GM12872 (cell line): ENCODE measurements around the gene POLR2E.

ENCODE experiments used
- TF ChIP-seq, protein P1 (sequence below): IDR thresholded peaks from 3 replicates; pipeline ENCODE4 v1.5.1; 2011; ENCODE audit warnings: low read depth, mild to moderate bottlenecking, low read length, moderate library complexity; ENCODE audit not compliant: insufficient read depth

Gene POLR2E

GRCh38 chr19:1042689-1043511 lies 52.3 kb downstream of the POLR2E start:
- TF ChIP-seq, protein P1, sequence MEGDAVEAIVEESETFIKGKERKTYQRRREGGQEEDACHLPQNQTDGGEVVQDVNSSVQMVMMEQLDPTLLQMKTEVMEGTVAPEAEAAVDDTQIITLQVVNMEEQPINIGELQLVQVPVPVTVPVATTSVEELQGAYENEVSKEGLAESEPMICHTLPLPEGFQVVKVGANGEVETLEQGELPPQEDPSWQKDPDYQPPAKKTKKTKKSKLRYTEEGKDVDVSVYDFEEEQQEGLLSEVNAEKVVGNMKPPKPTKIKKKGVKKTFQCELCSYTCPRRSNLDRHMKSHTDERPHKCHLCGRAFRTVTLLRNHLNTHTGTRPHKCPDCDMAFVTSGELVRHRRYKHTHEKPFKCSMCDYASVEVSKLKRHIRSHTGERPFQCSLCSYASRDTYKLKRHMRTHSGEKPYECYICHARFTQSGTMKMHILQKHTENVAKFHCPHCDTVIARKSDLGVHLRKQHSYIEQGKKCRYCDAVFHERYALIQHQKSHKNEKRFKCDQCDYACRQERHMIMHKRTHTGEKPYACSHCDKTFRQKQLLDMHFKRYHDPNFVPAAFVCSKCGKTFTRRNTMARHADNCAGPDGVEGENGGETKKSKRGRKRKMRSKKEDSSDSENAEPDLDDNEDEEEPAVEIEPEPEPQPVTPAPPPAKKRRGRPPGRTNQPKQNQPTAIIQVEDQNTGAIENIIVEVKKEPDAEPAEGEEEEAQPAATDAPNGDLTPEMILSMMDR: no peak

GRCh38 chr19:1041835-1042685 lies 53.1 kb downstream of the POLR2E start:
- TF ChIP-seq, protein P1: no peak

- TF ChIP-seq, protein P1: no peak
These were observed 53.8 kb downstream of the POLR2E start for GRCh38 chr19:1041272-1041834.

DNA sequence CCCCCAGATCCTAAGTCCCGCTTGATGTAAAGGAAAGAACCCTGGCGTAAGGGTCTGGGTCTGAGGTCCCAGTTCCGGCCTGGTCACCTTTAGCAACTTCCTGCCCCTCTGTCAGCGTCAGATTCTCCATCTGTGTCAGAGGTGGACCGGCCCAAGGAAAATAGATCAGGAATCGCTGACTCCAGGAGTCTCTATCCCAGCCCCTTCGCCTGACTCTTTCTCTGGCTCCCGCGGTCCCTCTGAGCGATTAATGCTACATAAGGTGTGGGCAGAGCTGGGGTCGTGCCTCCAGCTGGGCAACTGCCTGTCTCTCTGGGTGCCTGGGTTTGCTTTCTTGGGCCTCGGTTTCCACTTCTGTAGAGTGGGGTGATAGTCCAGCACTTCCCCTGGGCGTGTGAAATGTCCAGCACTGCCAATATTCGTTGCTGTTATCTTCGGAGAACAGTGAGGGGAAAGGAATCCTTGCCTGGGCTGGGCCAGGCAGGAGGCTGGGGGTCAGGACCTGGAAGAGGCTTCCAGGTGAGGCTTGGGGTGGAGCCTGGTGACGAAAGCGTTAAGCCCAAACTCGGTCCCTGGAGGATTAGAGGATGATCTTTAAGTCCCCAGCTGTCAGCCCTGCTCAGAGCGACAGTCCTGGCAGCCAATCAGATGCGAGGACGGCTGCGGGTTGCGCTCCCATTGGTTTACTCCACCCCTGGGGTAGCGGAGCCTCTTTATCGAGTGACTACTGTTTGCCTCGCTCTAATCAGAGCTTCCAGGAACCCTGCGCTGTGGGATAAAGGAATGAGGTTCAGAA lies 54.5 kb downstream of the POLR2E start:
- TF ChIP-seq, protein P1: no peak

DNA sequence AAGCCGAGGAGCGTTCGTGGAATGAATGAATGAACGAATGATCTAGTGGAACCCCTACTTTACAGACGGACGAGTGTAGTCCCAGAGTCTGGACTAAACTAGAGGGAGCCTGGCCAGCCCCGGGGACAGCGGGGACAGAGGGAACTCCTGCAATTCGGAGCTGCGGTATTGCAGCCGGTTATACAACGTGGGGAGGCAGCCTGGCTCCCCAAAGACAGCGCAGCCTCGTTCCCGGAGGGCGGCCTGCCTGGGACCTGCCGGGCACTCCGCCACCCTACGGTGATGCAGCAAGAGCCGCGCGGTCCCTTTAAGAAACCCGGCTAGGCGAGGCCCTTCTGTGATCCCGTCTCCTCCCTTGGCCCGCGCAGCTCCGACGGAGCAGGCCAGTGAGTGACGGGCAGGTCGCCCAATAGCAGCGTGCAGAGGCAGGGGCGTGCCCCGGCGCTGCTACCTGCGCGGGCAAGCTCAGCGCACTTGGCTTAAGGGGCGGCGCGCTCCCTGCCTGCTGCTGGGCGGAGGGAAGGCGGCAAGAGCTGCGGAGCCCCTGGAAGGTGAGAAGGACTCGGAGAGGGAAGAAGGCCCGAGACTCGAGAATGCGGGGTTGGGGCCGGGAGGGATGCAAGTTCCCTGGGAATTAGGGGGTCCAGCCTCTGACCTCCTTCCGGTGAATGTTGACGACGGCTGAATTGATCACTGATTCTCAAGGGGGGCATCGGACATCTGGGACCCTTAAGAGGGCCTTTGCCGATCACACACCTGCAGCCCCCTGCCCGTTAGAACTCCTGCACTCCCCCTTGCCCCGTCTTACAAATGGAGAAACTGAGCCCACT lies 55.3 kb downstream of the POLR2E start, which contains the start of gene ABCA7:
Gene ABCA7, plus strand, starts transcription at position 462 of the 830 bp plus-strand sequence. CDS start 1,255 bp downstream, outside the sequence.
- TF ChIP-seq, protein P1: no peak

DNA sequence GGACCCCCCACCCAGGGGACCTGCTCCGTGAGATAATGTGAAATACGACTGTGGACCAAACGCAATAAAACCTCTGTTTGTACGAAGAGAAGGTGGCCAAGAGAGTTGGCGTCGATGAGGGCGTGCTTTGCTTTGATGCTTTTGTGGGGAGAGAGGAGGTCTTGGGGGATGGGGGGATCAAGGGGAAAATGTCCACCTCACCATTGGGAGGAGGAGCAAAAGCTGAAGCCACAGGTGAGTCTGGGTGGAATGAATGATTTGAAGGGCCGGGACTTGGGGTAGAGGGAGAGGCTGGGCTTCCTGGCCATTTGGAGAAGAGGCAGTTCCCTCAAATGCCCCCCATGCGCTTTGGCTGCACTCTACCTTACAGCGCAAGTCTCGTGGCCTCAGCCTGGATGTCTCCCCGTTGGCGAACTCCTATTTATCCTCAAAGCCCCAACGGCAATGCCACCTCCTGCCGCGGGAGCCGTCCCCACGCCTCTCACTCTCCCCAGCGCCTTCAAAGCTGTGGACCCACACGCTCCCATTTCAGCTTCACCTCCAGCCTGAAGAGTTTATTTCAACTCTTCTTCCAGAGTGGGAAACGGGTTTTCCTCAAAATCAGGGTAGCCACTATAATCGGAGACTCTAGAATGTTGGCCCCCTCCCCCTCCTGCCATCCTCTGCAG lies 56.1 kb downstream of the POLR2E start:
- TF ChIP-seq, protein P1: no peak
